ENCODE results near the gene ARHGEF11.

- TF ChIP-seq CTCF (IDR thresholded peaks at IDR 0.05) (no peak), POLR2A (IDR thresholded peaks at IDR 0.05) (no peak)
Observed at GRCh38 chr1:156887317-156887716, 158.2 kb downstream of the ARHGEF11 start.

Data from Peyer's patch (tissue), 4 donors.